Urothelium cell line (cell line): Measurements from ENCODE around the gene ORMDL3.
A peak's percentile ranks its signal among the peaks of the same experiment; 100 is the strongest.
"Not testable (repeated sequence)": the region's sequence is repeated elsewhere in the genome, so short reads cannot be mapped to it uniquely, and the experiment has no call there.

Experiments used
- DNase-seq: peaks from one replicate; pipeline ENCODE4 v3.0.0; 2011; ENCODE audit warnings: low spot score, mixed read lengths
- FAIRE-seq: peaks from 2 replicates; lab custom pipeline; 2011; peaks lifted over from hg19 to GRCh38; lab: Jason Lieb, UNC

ORMDL3 gene

DNA sequence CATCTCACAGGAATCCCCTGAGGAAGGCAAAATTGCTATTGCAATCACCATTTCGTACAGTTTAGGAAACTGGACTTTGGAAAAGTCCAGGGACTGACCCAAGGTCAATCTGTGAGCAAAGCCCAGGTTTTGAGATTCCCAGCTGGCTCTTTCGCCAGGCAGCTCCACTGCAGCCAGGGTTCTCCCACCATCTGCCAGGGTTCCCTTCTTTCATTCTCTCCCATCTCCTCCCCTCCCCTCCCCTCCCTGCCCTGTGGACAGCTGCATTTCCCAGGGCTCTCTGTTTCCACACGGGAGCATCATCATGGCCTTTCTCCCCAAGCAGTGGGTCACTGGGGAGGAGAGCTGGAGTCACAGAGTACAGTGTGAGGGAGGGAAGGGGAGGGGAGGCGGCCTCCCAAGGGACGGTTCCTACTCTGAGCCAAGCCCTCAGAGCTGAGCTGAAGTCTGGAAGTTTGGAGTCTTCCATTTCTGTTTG is 23.5 kb upstream of the ORMDL3 start:
- no peak for FAIRE-seq
- DNase-seq: no peak

DNA sequence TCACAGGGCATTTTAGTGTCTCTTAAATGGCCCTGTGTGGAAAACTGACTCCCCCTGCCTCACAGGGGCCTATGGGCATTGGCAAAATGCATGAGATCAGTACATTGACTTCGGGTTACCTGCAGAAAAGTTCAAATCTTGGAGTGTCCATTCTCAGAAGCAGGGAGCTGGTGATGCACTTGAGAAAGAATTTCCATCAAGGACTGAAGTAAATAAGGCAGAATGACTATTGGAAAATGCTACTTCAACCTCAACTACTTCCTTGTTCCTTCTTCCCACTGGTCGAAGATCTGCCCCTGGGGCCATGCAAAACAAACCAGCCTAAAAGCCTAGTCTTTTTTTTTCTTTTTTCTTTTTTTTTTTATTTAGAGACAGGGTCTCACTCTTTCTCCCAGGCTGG is 21.6 kb upstream of the ORMDL3 start:
- FAIRE-seq (no peak), DNase-seq (no peak)

DNA sequence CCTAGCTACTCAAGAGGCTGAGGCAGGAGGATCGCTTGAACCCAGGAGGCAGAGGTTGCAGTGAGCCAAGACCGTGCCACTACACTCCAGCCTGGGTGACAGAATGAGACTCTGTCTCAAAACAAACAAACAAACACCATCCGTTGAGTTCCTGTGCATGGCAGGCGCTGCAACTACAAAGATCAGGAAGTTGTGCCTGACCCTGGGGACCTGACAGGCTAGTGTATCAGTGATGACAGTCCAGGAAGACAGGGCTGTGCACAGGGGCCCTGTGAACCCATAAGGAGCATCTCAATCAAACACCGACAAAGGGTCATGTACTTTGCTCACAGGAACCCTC is 21.1 kb upstream of the ORMDL3 start:
- not testable (repeated sequence) for DNase-seq, FAIRE-seq

DNA sequence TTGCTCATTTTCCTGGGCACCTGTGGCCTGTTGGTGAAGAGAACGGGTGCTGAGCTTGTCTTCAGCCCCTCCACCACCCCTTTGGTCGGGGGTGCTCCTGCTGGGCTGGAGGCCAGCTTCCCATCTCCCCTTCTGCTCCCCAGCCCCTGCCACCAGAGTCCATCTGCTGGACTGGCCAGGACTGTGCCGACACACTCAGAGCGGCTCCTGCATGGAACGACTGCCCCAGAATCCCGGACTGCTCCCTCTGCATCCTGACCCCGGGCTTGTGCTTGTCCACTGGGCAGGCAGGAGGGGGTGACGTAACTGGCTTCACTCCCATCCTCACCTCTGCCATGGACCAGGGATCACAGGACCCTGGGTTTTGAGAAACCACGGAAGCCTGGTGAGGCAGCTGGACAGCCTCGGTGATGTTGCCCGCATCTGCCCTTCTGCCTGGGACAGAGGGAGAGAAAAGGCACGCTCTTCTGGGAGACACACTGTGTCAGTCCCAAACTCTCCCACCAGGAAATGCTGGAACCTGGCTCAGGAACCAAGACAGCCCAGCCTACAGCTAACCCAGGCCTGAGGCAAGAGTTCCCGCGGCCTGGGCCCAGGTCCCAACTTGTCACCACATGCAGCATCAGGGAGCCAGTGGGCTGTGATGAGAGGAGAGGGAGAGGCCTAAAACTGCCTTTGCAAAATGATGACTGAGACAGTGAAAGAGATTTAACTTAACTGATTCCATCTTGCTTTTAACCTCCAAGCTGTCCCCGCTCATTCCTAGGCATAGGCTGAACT is 19.3 kb upstream of the ORMDL3 start:
- FAIRE-seq (peak; percentile 55), DNase-seq (no peak)

DNA sequence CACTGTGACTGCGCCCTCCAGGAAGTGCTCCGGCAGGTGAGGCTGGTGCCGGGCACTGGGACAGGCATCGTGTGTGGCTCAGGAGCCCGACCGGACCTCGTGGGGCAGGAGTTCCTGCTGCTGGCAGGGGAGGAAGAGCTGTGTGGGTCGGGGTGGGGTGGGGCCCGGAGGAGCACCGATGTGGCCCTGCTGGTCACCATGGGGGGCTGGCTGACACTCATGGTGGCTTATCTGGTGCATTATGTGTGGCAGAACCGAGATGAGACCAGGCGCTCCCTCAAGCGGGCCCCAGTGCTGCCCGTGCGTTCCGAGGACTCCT is 17.0 kb upstream of the ORMDL3 start:
- FAIRE-seq (no peak), DNase-seq (no peak)

DNA sequence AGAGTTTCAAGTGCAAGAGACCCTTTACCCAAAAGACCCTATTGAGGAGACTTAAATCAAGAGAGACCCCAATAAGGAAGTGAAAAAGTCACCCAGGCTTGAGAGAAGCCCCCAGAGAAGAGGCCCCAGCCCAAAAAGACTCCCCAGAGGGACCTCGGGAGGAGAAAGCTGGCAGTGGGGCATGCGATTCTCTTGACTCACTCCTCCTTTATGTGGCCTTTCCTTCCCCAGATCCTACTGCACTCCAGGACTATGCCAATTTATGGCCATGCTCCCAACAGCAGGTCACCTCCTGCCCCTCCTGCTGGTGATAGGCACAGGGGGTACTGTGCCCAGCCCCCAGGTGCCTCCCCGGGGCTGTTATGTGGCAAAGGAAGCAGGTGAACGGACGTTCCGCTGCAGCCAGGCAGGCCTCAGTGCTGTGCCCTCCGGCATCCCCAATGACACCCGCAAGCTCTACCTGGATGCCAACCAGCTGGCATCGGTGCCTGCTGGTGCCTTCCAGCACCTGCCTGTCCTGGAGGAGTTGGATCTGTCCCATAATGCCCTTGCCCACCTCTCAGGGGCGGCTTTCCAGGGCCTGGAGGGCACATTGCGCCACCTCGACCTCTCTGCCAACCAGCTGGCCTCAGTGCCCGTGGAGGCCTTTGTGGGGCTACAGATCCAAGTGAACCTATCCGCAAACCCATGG is 16.4 kb upstream of the ORMDL3 start:
- no peak for DNase-seq

DNA sequence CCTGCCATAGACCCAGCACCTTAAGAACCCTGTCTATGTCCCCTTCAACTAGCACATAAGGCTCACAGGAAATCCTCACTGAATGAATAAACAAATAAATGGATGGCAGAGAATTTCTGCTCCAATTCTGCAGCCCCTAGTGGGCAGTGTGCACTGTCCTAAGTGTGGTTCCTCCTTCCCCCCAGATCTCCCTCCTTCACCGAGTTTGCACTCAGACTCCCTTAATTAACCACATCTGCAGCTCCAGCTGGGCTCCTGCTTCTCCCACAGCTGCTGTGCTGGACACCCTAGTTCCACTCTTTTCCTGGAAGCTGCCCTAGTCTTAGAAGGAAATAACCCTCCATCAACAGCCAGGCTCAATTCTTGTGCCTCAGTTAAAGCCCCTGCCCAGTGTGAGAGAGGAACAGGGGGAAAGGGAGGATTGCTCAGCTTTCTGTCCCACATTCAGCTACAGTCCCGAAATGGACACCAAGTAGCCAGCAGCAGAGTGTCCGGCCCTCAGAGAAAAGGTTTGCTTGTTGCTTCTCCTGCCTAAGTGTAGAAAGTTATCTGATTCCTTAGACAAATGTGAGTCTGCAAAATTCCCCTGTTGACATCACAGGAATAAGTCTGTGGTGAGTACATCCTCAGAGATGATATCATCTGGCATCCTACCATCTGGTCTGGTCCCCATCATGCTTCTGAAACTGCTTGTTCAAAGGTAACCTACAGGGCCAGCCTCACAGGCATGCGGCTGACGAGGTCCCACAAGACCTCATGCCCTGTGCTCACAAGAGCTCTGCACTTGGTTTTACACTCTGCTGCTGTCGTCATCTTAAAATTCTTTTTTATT is 12.4 kb upstream of the ORMDL3 start:
- peak; percentile 59 for DNase-seq
- no peak for FAIRE-seq

More for the DNA sequence above, 16.4 kb upstream of the ORMDL3 start:
- FAIRE-seq: no peak

DNA sequence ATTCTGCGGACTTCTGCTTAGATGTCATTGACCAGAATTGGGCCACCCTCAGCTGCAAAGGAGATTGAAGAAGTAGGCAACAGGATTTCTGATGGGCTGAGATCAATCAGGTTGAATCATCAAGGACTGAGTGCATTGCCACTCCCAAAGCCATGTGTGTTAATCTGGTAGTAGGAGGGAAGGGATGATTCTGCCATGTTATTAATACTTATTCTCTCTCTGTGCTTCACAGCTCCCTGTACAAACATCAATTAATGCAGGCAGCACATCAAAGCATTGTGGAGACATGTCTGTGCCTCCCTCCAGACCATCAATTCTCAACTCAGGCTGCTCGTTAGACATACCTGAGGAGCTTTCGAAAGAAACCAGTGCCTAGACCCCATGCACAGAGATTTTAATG is 11.7 kb upstream of the ORMDL3 start:
- no peak for DNase-seq
- FAIRE-seq: no peak

DNA sequence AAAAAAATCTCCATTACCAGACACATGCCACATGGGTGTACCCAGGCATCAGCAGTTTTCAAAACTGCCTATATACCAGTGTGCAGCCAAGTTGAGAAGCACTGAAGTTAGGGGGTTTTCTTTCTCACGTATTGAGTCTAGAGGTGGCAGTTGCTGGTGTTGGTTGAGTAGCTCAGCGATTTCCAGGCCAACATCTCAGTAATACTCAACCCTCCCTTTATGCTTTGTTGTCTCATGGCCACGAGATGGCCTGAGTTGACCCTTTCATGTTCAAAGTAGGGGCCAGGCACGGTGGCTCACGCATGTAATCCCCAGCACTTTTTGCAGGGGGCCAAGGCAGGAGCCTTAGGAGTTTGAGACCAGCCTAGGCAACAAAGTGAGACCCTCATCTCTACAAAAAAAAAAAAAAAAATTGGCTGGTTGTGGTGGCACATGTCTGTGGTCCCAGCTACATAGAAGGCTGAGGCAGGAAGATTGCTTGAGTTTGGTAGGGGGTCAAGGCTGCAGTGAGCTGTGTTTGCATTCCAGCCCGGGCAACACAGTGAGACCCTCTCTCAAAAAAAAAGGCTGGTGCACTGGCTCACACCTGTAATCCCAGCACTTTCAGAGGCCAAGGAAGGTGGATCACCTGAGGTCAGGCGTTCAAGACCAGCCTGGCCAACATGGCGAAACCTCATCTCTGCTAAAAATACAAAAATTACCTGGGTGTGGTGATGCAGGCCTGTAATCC is 10.9 kb upstream of the ORMDL3 start:
- FAIRE-seq: no peak
- DNase-seq: no peak

DNA sequence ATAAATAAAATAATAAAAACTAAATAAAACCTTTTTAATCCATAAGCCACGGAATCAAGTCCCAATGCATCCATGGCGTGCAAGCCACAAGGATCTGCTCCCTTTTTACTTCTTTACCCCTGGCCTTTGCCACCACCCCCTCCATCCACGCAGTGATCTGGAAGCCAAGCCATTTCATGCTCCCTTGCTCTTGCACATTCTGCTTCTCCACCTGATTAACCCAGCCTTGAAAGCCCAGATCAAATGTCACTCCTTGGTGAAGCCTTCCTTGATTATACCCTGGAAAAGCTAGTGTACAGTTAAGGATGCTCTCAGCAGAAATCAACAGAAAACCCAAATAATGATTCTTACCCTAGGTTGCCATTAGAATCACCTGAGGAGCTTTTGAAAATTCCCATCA is 10.0 kb upstream of the ORMDL3 start:
- FAIRE-seq: no peak
- DNase-seq: no peak

DNA sequence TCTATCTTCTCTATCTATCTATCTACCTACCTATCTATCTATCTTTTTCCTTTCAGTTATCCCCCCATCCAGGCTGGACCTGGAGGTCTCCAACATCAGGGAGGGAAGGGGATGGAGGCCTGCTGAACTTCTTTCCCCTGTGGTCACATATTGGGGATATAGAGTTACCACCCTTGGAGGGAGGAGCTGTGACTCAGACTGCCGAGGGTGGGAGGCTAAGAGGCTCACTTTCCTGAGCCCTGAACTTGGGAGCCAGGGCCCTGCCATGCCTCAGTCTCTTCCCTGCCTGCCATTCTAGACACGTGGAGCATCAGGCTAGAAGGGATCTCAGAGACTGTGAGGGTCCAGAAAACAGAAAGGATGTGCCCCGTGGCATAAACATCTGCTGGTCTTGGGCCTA is 8.5 kb upstream of the ORMDL3 start:
- no peak for FAIRE-seq

DNA sequence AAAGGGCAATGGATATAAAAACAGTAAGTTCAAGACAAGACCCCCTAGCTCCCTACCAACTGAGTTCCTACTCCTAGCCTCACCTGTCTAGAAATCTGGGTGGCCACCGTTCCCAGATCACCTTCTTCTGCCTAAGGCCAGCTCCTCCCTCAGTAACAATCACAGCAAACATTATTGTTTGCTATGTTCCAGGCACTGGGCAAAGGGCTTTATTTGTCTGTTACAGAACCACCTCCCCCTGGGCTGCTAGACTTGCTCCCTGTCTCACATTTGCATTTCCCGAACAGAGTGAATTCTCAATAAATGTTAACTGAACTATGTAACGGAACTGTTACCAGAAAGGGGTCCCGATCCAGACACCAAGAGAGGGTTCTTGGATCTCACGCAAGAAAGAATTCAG is 6.9 kb upstream of the ORMDL3 start:
- FAIRE-seq (no peak), DNase-seq (no peak)

More for the DNA sequence above, 8.5 kb upstream of the ORMDL3 start:
- no peak for DNase-seq

DNA sequence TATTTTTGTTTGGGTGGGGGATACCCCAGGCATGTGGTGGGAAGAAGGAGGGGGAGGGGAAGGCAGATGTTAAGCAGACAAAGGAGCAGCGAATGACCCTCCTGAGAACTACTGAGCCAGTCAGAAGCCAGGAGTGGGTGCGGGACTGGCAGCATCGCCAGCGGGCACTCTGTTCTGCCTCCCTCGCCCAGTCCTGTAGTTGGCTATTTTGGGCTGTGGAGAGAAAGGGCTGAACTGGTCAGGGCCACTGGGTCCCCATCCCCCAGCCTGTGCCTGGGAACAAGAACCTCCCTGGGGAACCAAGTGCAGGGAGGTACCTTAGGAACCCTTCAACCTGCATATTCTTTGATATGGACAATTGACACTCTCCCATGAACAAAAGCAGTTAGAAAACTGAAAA is 6.5 kb upstream of the ORMDL3 start:
- DNase-seq: no peak
- FAIRE-seq: no peak

DNA sequence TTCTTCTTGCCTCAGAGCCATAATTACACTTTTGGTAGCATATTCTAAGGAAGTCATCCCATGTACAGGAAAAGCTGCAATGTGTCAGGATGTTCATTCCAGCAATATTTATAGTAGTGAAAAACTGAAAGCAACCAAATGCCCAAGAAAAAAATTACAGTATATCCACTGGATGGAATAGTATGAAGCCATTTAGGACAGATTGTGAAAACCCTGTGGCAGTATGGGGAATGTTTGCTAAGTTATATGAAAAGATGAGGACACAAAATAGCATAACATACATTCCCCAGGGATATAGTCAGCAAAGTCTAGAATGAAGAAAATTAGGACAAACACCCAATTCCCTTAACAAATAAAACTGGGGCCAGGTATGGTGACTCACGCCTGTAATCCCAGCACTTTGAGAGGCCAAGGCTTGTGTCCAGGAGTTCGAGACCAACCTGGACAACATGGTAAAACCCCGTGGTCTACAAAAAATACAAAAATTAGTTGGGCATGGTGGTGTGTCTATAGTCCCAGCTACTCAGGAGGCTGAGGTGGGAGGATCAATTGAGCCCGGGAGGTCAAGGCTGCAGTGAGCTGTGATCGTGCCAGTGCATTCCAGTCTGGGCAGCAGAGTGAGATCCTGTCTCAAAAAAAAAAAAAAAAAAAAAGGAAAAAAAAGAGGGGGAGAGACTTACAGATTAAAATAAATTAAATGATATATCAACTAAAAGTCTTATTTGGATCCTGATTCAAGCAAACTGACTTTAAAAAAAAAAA is 2.4 kb upstream of the ORMDL3 start:
- FAIRE-seq (no peak), DNase-seq (peak; percentile 35)

DNA sequence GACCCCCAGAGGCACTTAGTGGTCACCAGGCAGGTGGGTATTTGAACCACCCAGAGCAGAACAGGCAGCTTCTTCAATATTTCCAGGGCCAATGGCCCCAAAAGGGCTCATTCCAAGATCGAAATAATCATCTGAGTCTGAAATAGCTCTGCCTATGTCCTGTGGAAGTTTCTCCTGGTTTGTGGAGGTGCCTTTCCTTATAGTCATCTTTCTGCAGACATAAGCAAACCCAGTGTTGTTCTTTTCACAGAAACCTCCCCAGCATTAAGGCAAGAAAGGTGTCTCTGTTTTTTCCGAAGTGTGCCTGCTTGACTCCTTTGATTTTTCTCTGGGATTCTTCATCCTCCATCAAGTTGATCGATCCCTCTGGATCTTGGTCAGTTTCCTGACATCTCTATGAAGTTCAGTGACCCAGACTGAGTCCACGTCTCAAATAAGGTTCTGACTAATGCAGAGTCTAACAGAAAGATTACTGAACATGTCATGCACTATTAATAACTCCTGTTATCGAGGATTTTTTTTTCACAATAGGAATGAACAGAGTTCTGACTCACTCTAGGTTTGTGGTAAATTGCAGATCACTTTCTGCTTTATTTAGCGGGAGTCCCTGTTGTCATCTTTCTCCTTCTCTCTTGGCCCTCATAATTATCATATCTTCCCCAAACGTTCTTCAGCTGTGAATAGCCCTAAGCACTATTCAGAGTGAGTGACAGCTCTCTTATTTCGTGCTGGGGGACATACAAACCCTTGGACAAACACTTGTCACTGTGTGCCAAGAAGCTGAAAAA is 1.7 kb upstream of the ORMDL3 start:
- DNase-seq (peak; percentile 69), FAIRE-seq (no peak)

DNA sequence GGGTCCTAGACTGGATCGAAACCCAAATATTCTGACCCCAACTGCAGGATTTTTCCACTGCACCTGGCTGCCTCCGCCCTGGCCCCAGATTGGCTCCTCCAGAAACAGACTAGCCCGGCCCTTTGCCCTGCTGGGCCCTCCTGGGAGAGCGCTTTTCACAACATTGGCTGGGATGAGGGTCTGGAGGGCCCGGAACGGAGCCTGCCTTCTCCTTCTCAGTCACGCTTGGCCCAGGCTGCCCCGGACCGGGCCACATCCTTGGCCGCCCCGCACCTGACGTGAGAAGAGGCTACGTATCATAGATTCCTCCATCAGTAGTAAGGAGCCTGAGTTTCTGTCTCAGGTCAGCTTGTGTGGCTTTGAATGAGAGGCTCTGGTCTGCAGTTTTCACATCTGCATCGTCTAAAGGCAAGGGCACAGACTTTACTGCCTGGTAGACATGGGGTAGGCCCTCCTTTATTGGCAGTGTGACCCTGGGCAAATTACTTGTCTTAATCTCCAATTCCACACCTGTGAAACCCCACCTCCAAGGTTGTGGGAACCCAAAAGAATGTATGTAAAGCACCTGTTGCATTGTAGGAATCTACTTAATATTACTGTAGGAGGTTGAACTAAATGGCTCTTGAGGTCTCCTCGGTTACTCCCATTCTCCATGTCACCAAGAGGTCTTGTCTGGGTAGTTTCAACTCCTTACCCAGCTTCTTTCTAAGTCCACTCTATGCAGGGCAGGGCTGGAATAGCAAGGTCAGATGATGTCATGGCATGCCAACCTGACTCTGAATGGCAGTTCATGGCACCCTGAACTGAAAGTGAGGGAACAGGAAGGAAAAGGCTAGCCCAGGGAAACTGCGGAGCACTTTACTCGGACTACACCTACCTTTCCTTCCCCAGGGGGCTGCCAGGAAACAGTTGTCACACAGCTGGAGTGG is 792 bp upstream of the ORMDL3 start:
- FAIRE-seq (no peak), DNase-seq (no peak)

DNA sequence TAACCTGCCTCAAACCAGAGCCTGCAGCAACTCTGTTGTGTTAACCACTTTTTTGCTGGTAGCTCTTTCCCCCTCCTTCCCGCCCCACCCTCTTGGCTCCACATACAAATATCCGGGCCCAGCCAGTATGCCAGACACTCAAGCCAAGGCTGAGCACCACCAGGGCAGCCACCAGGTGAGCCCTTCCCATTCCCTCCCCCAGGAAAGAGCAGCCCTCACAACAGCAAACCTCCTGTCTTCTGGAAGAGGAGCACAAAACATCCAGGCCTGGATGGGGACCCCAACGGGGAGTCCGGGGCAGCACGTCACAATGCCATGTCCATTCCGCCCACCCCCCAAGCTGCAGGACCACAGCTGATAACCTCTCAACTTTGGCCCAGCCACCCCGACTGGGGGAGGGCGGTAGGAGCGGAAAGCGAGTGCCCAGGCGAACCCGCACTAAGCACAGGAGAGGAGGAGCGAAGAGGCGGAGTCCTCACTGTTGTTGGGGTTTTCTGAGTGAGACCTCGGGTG is 757 bp downstream of the ORMDL3 start:
- no peak for FAIRE-seq
- DNase-seq: peak; percentile 46

DNA sequence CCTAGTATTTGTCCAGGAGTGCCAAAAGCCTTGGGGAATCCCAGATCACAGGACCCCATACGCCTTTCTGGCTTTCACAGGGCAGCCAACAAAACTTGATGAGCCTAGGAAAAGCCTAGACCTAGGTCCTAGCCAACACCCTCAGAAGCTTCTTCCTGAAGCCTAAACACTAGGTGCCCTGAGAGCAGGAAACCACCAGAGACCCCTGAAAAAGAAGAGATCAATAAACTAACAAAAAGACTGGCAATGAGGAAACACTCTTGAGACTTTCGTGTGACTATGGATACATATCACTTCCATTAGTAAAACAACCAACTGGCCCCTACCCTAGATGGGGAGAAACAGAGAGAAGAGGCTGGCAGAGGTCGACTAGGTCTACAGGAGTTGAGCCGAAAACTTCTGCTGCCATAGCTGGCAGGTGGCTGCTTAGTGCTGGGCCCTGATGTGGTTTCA is 1.2 kb downstream of the ORMDL3 start:
- no peak for FAIRE-seq
- no peak for DNase-seq
